Stomach (tissue), 9 donors: ENCODE measurements around the gene ANKEF1. TPM values are rescaled to one million over a fixed set of nuclear protein-coding genes. Genes with fewer than 3 reads are reported as not detected.

ENCODE experiments used
- DNase-seq, 2 donors: peaks; one replicate each; pipeline versions ENCODE4 v3.0.0 to v3.0.0-alpha.2; 2013 to 2019
- H3K27ac ChIP-seq, 5 donors: fragments of 200-600 bp in 4 of 5; sonication (generic) in 4 of 5; one replicate each; pipeline ENCODE4 v1.5.1; 2013 to 2019; ENCODE audit warnings: mild to moderate bottlenecking in 1 of 5, moderate library complexity in 1 of 5
- H3K27me3 ChIP-seq, 3 donors: fragments of 200-600 bp; sonication (generic); one replicate each; pipeline ENCODE4 v1.5.1; 2017 to 2019; ENCODE audit warnings: mixed run types in 1 of 3
- H3K36me3 ChIP-seq, 4 donors: fragments of 200-600 bp; sonication (generic); 1 replicate in 3 of 4; 2 replicates in 1 of 4; pipeline ENCODE4 v1.5.1; 2016 to 2019
- H3K4me1 ChIP-seq, 4 donors: fragments of 200-600 bp; sonication (generic); one replicate each; pipeline ENCODE4 v1.5.1; 2016 to 2019
- H3K4me3 ChIP-seq, 4 donors: fragments of 200-600 bp; sonication (generic) in 3 of 4; one replicate each; pipeline ENCODE4 v1.5.1; 2016 to 2019; ENCODE audit warnings: mild to moderate bottlenecking in 1 of 4
- H3K9me3 ChIP-seq, 4 donors: fragments of 200-600 bp; sonication (generic); one replicate each; pipeline ENCODE4 v1.5.1; 2016 to 2019
- EP300 ChIP-seq: sonication (generic); formaldehyde crosslinking; IDR thresholded peaks from one replicate; pipeline ENCODE4 v1.6.1; 2017; ENCODE audit warnings: antibody characterized with exemption
- POLR2A ChIP-seq, 4 donors: fragments of 450-650 bp; IDR thresholded peaks; one replicate each; pipeline ENCODE4 v1.6.1; 2016; ENCODE audit warnings: antibody characterized with exemption in 4 of 4, control low read depth in 2 of 4, mild to moderate bottlenecking in 1 of 4, moderate library complexity in 1 of 4
- POLR2AphosphoS5 ChIP-seq, 3 donors: sonication (generic); formaldehyde crosslinking; IDR thresholded peaks; one replicate each; pipeline ENCODE4 v1.6.1; 2016; ENCODE audit warnings: antibody characterized with exemption in 3 of 3
- WGBS, 5 donors: extraction: QIAGEN DNeasy Blood & Tissue Kit in 3 of 5; methylation state at CpG; one replicate each; pipeline versions ENCODE4 v1.1.5 to v1.1.7; 2013 to 2018; 5-methylcytosine and 5-hydroxymethylcytosine counted together
- intact Hi-C: fragments of 100-400 bp; cut with DNase I; formaldehyde crosslinking; loops from one replicate; pipeline ENCODE4 v1.15.1; 2023; ENCODE audit warnings: low total_unique reads
- polyA plus RNA-seq, 3 donors: library from polyadenylated mRNA; stranded (reverse); fragments of 200-250 nt; gene quantifications; one replicate each; pipeline ENCODE4 v1.2.3, GENCODE V29; 2013
- total RNA-seq, 5 donors: library from RNA; depleted of rRNA; stranded (reverse); fragments of >200 nt; gene quantifications; one replicate each; pipeline versions ENCODE4 v1.1.0 to v1.2.3, GENCODE V29; 2014 to 2016
- TF ChIP-seq, protein P1 (sequence below), 7 experiments: fragments of 450-650 bp in 4 of 7; fragments of 200-600 bp in 3 of 7; sonication (generic) in 3 of 7; IDR thresholded peaks; one replicate each; pipeline ENCODE4 v1.5.1; 2016 to 2019; ENCODE audit warnings: antibody characterized with exemption in 7 of 7, control low read depth in 2 of 7, mild to moderate bottlenecking in 1 of 7
- donor health status: healthy with polysubstance abuse.
- donor health status: Bipolar disorder and iron deficiency.
- donor health status: healthy.

Gene ANKEF1
- total and polyA plus RNA-seq, 8 donors, result 0.58 to 9.4 (median 1.6) TPM

DNA sequence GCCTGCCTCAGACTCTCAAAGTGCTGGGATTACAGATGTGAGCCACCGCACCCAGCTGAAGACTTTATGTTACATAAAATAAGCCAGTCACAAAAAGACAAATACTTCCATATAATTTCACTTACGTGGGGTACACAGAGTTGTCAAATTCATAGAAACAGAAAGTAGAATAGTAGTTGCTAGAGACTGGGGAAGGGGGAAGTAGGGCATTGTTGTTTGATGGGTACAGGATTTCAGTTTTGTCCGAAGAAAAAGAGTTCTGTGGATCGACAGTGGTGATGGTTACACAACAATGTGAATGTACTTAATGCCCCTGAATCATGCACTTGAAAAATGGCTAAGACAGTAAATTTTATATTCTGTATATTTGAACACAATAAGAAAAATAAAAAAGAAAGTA is 41.6 kb upstream of the ANKEF1 start:
- Histone ChIP-seq H3K4me1 (peaks cover 0 to 4% (median 3%) of the 10 kb centered on the region in 4 donors), H3K27me3 (no peaks in the 10 kb centered on the region), H3K9me3 (peaks cover 0 to 6% (median 0%) of the 10 kb centered on the region in 4 donors), H3K27ac (no peak overlapping the region), H3K4me3 (no peak overlapping the region), H3K36me3 (no peaks in the 10 kb centered on the region)
- intact Hi-C loops, result no loop called here
- WGBS, 5 donors, result 80 to 93% (median 91%) methylated on average over 4 of the region's 4 CpGs
- no peak for DNase-seq
- no peak for TF ChIP-seq EP300
- TF ChIP-seq POLR2A (IDR thresholded peaks at IDR 0.05), result no peak

GRCh38 chr20:9994676-9995075 is 40.1 kb upstream of the ANKEF1 start:
- peaks cover 0 to 4% (median 0%) of the 10 kb centered on the region in 4 donors for H3K4me1 ChIP-seq
- H3K27me3 ChIP-seq, result no peaks in the 10 kb centered on the region
- no peak overlapping the region for H3K27ac ChIP-seq
- TF ChIP-seq, protein P1, sequence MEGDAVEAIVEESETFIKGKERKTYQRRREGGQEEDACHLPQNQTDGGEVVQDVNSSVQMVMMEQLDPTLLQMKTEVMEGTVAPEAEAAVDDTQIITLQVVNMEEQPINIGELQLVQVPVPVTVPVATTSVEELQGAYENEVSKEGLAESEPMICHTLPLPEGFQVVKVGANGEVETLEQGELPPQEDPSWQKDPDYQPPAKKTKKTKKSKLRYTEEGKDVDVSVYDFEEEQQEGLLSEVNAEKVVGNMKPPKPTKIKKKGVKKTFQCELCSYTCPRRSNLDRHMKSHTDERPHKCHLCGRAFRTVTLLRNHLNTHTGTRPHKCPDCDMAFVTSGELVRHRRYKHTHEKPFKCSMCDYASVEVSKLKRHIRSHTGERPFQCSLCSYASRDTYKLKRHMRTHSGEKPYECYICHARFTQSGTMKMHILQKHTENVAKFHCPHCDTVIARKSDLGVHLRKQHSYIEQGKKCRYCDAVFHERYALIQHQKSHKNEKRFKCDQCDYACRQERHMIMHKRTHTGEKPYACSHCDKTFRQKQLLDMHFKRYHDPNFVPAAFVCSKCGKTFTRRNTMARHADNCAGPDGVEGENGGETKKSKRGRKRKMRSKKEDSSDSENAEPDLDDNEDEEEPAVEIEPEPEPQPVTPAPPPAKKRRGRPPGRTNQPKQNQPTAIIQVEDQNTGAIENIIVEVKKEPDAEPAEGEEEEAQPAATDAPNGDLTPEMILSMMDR (IDR thresholded peaks at IDR 0.05), result no peak
- TF ChIP-seq POLR2A (IDR thresholded peaks at IDR 0.05) (no peak), POLR2AphosphoS5 (IDR thresholded peaks at IDR 0.05) (no peak), EP300 (no peak)
- no peak overlapping the region for H3K4me3 ChIP-seq
- intact Hi-C loops, result no loop called here
- H3K9me3 ChIP-seq, result peaks cover 0 to 6% (median 0%) of the 10 kb centered on the region in 4 donors
- no peak for DNase-seq
- no peaks in the 10 kb centered on the region for H3K36me3 ChIP-seq

- no peaks in the 10 kb centered on the region for H3K36me3 ChIP-seq
- intact Hi-C loops, result no loop called here
- no peak overlapping the region for H3K4me3 ChIP-seq
- peaks cover 0 to 6% (median 0%) of the 10 kb centered on the region in 4 donors for H3K9me3 ChIP-seq
- H3K27ac ChIP-seq, result no peak overlapping the region
- DNase-seq, result no peak
- peaks cover 0 to 4% (median 0%) of the 10 kb centered on the region in 4 donors for H3K4me1 ChIP-seq
- 71 to 85% (median 79%) methylated on average over 3 of the region's 3 CpGs for WGBS, 5 donors
- TF ChIP-seq POLR2AphosphoS5 (IDR thresholded peaks at IDR 0.05) (no peak), POLR2A (IDR thresholded peaks at IDR 0.05) (no peak), EP300 (no peak)
- TF ChIP-seq, protein P1 (IDR thresholded peaks at IDR 0.05), result no peak
- no peaks in the 10 kb centered on the region for H3K27me3 ChIP-seq
Observed at GRCh38 chr20:9995510-9996272, 39.1 kb upstream of the ANKEF1 start.

DNA sequence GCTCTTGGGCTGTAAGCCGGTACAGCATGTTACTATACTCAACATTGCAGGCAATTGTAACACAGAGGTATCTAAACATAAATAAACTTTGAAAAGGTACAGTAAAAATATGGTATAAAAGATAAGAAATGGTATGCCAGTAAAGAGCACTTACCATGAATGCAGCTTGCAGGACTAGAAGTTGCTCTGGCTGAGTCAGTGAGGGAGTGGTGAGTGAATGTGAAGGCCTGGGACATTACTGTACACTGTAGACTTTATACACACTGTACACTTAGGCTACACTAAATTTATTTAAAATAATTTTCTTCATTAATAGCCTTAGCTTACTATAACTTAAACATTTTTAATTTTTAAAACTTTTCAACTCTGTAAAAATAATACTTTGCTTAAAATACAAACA is 37.8 kb upstream of the ANKEF1 start:
- H3K9me3 ChIP-seq, result peaks cover 0 to 6% (median 0%) of the 10 kb centered on the region in 4 donors
- WGBS, 5 donors, result 90 to 97% (median 93%) methylated on average over 1 of the region's 1 CpG
- DNase-seq, result peak in 1 of 2 donors; percentile 27
- H3K4me1 ChIP-seq, result peaks cover 0 to 4% (median 0%) of the 10 kb centered on the region in 4 donors
- no peak overlapping the region for H3K4me3 ChIP-seq
- H3K27me3 ChIP-seq, result no peaks in the 10 kb centered on the region
- TF ChIP-seq, protein P1 (IDR thresholded peaks at IDR 0.05), result no peak
- TF ChIP-seq POLR2AphosphoS5 (IDR thresholded peaks at IDR 0.05) (no peak), EP300 (no peak), POLR2A (IDR thresholded peaks at IDR 0.05) (no peak)
- no peaks in the 10 kb centered on the region for H3K36me3 ChIP-seq
- intact Hi-C loops, result no loop called here
- H3K27ac ChIP-seq, result no peak overlapping the region

GRCh38 chr20:9999645-10000044 is 35.1 kb upstream of the ANKEF1 start:
- Histone ChIP-seq H3K27me3 (no peaks in the 10 kb centered on the region), H3K27ac (no peak overlapping the region), H3K4me1 (peaks cover 0 to 4% (median 0%) of the 10 kb centered on the region in 4 donors), H3K36me3 (no peaks in the 10 kb centered on the region), H3K4me3 (no peak overlapping the region), H3K9me3 (peaks cover 0 to 3% (median 0%) of the 10 kb centered on the region in 4 donors)
- TF ChIP-seq, protein P1 (IDR thresholded peaks at IDR 0.05), result no peak
- no peak for TF ChIP-seq EP300
- TF ChIP-seq POLR2A (IDR thresholded peaks at IDR 0.05), result no peak
- no peak for TF ChIP-seq POLR2AphosphoS5 (IDR thresholded peaks at IDR 0.05)
- DNase-seq, result peak in 1 of 2 donors; percentile 15
- WGBS, 5 donors, result 67 to 92% (median 86%) methylated on average over 1 of the region's 1 CpG
- intact Hi-C loops, result no loop called here
